GM23338 (cell line): ENCODE data around the gene BRAF. TPM values are rescaled to one million over a fixed set of nuclear protein-coding genes. Genes with fewer than 3 reads are reported as not detected.

ENCODE experiments used
- ATAC-seq: fragments of 200-7000 bp; cut with Tn5 transposase; 3 replicates; pipeline ENCODE4 v1.9.1; 2020
- DNase-seq: peaks from one replicate; pipeline ENCODE4 v3.0.0-alpha.2; 2015; ENCODE audit warnings: low spot score
- H2AFZ ChIP-seq: fragments of 200-600 bp; sonication (generic); 2 replicates; pipeline ENCODE4 v1.8.0; 2016; ENCODE audit warnings: antibody characterized with exemption, mild to moderate bottlenecking, moderate library complexity
- H3F3A ChIP-seq: fragments of 200-600 bp; sonication (generic); replicated peaks from 2 replicates; pipeline ENCODE4 v1.8.0; 2017; ENCODE audit warnings: antibody characterized with exemption, mixed run types, low read depth
- H3K27ac ChIP-seq: fragments of 200-600 bp; sonication (generic); 2 replicates; pipeline ENCODE4 v1.6.1; 2016; ENCODE audit warnings: low read depth
- H3K27me3 ChIP-seq: fragments of 200-600 bp; sonication (generic); 2 replicates; pipeline ENCODE4 v1.8.0; 2016; ENCODE audit warnings: mild to moderate bottlenecking, mixed run types, moderate library complexity; ENCODE audit not compliant: insufficient read depth
- H3K36me3 ChIP-seq: fragments of 200-600 bp; sonication (generic); 2 replicates; pipeline ENCODE4 v1.8.0; 2016; ENCODE audit warnings: mild to moderate bottlenecking; ENCODE audit not compliant: insufficient read depth
- H3K4me1 ChIP-seq: fragments of 200-600 bp; sonication (generic); 2 replicates; pipeline ENCODE4 v1.8.0; 2016; ENCODE audit warnings: mild to moderate bottlenecking, moderate library complexity; ENCODE audit not compliant: insufficient read depth
- H3K4me2 ChIP-seq: fragments of 200-600 bp; sonication (generic); 2 replicates; pipeline ENCODE4 v1.7.1; 2017; ENCODE audit warnings: mixed run types
- H3K4me3 ChIP-seq: fragments of 200-600 bp; sonication (generic); 2 replicates; pipeline ENCODE4 v1.6.1; 2016; ENCODE audit warnings: mixed run types
- H3K79me2 ChIP-seq: fragments of 200-600 bp; sonication (generic); replicated peaks from 2 replicates; pipeline ENCODE4 v1.8.0; 2017; ENCODE audit warnings: mild to moderate bottlenecking; ENCODE audit not compliant: insufficient read depth
- H3K9me2 ChIP-seq: fragments of 200-600 bp; sonication (generic); 2 replicates; pipeline ENCODE4 v1.8.0; 2017; ENCODE audit not compliant: insufficient read depth
- H4K20me1 ChIP-seq: fragments of 200-600 bp; sonication (generic); replicated peaks from 2 replicates; pipeline ENCODE4 v1.8.0; 2017; ENCODE audit warnings: mild to moderate bottlenecking; ENCODE audit not compliant: insufficient read depth
- H3K27ac Mint-ChIP-seq: 2 replicates; pipeline ENCODE4 v1.8.0; 2020; ENCODE audit warnings: inconsistent platforms, mild to moderate bottlenecking, moderate library complexity, mixed read lengths
- H3K27me3 Mint-ChIP-seq: 3 replicates; pipeline ENCODE4 v1.8.0; 2022; ENCODE audit warnings: low read depth, mild to moderate bottlenecking, moderate library complexity, mixed read lengths, inconsistent platforms; ENCODE audit not compliant: insufficient read depth, poor library complexity
- H3K36me3 Mint-ChIP-seq: 3 replicates; pipeline ENCODE4 v1.8.0; 2021; ENCODE audit warnings: low read depth, mild to moderate bottlenecking, inconsistent platforms, moderate library complexity, mixed read lengths
- H3K4me1 Mint-ChIP-seq: 3 replicates; pipeline ENCODE4 v1.8.0; 2020; ENCODE audit warnings: mild to moderate bottlenecking, inconsistent platforms, mixed read lengths
- H3K4me3 Mint-ChIP-seq: 3 replicates; pipeline ENCODE4 v1.8.0; 2021; ENCODE audit warnings: moderate library complexity, mild to moderate bottlenecking, inconsistent platforms, mixed read lengths
- H3K9me3 Mint-ChIP-seq: 3 replicates; pipeline ENCODE4 v1.8.0; 2020; ENCODE audit warnings: moderate library complexity, mild to moderate bottlenecking, inconsistent platforms, mixed read lengths
- CREB1 ChIP-seq: fragments of 250-450 bp; sonication (Bioruptor Pico); IDR thresholded peaks from 2 replicates; pipeline ENCODE4 v1.5.0; 2020; ENCODE audit warnings: low read depth, mild to moderate bottlenecking, moderate library complexity
- CTCF ChIP-seq, 2 experiments: fragments of 200-600 bp in 1 of 2; sonication (generic) in 1 of 2; conservative IDR thresholded peaks; 2 replicates each; pipeline versions ENCODE4 v1.5.1 to v1.6.1; 2016 to 2017; ENCODE audit warnings: antibody characterized with exemption in 2 of 2, low read depth in 2 of 2, mild to moderate bottlenecking in 2 of 2, moderate library complexity in 1 of 2
- ETS1 ChIP-seq: IDR thresholded peaks from 2 replicates; pipeline ENCODE4 v1.6.1; 2016; ENCODE audit warnings: antibody characterized with exemption
- EZH2 ChIP-seq: fragments of 200-600 bp; sonication (generic); IDR thresholded peaks from one replicate; pipeline ENCODE4 v1.8.0; 2017; ENCODE audit warnings: antibody characterized with exemption, mild to moderate bottlenecking, low read depth; ENCODE audit not compliant: unreplicated experiment
- EZH2phosphoT487 ChIP-seq: fragments of 200-600 bp; sonication (generic); IDR thresholded peaks from one replicate; pipeline ENCODE4 v1.8.1; 2018; ENCODE audit warnings: antibody characterized with exemption; ENCODE audit not compliant: unreplicated experiment
- JUNB ChIP-seq: IDR thresholded peaks from one replicate; pipeline ENCODE4 v1.6.1; 2016; ENCODE audit warnings: antibody characterized with exemption; ENCODE audit not compliant: unreplicated experiment
- NANOG ChIP-seq: IDR thresholded peaks from 2 replicates; pipeline ENCODE4 v1.6.1; 2016; ENCODE audit warnings: antibody characterized with exemption, borderline replicate concordance
- POLR2AphosphoS5 ChIP-seq: IDR thresholded peaks from 2 replicates; pipeline ENCODE4 v1.6.1; 2016; ENCODE audit warnings: antibody characterized with exemption, low read depth
- REST ChIP-seq: IDR thresholded peaks from one replicate; pipeline ENCODE4 v1.6.1; 2018; ENCODE audit warnings: antibody characterized with exemption; ENCODE audit not compliant: unreplicated experiment
- STAT1 ChIP-seq: IDR thresholded peaks from one replicate; pipeline ENCODE4 v1.6.1; 2016; ENCODE audit warnings: antibody characterized with exemption; ENCODE audit not compliant: unreplicated experiment
- ZNF114 ChIP-seq: fragments of 250-450 bp; sonication (Bioruptor Pico); IDR thresholded peaks from 2 replicates; pipeline ENCODE4 v1.5.0; 2020; ENCODE audit warnings: mild to moderate bottlenecking, moderate library complexity
- ZNF331 ChIP-seq: fragments of 250-450 bp; sonication (Bioruptor Pico); IDR thresholded peaks from 2 replicates; pipeline ENCODE4 v1.5.0; 2020; ENCODE audit warnings: low read depth, mild to moderate bottlenecking, moderate library complexity
- ZNF462 ChIP-seq: fragments of 250-450 bp; sonication (Bioruptor Pico); IDR thresholded peaks from 2 replicates; pipeline ENCODE4 v1.5.0; 2020; ENCODE audit warnings: mild to moderate bottlenecking, moderate library complexity
- polyA plus RNA-seq: library from polyadenylated mRNA; unstranded; fragments of >200 nt; fragmentation: Nextera tagmentation; extraction: Ambion mirVana; gene quantifications from 2 replicates; pipeline ENCODE4 v1.2.1, GENCODE V29; 2016
- total RNA-seq: library from RNA; depleted of rRNA; stranded (reverse); fragments of >200 nt; shearing (Covaris generic); gene quantifications from 2 replicates; pipeline ENCODE4 v1.2.3, GENCODE V29; 2014

Gene BRAF
- total and polyA plus RNA-seq, 2 experiments from 2014 or later = 14.6 to 36.8 TPM

GRCh38 chr7:140686921-140687320 lies 237.8 kb downstream of the BRAF start:
- TF ChIP-seq CTCF (conservative IDR thresholded peaks at IDR 0.05; ENCODE audit: low read depth in 2 of 2) (no peak), POLR2AphosphoS5 (no peak), ZNF462 (CRISPR knock-in tag) (no peak), EZH2phosphoT487 (no peak), CREB1 (CRISPR knock-in tag) (no peak), NANOG (no peak), ZNF331 (CRISPR knock-in tag) (no peak), STAT1 (no peak), ETS1 (no peak), JUNB (no peak), REST (no peak), EZH2 (no peak), ZNF114 (CRISPR knock-in tag) (no peak)
- DNase-seq = no peak
- Histone ChIP-seq H4K20me1 (no peaks in the 10 kb centered on the region), H2AFZ (no peak overlapping the region), H3K4me2 (no peak overlapping the region), H3K27ac (no peak overlapping the region), H3K36me3 (no peaks in the 10 kb centered on the region), H3K4me1 (no peaks in the 10 kb centered on the region), H3K4me3 (no peak overlapping the region), H3K27me3 (no peaks in the 10 kb centered on the region), H3F3A (no peaks in the 10 kb centered on the region), H3K9me2 (no peaks in the 10 kb centered on the region), H3K79me2 (no peaks in the 10 kb centered on the region)
- no peak for ATAC-seq
- Mint-ChIP-seq H3K27me3 (peaks cover 3% of the 10 kb centered on the region), H3K36me3 (peaks cover under 1% of the 10 kb centered on the region; the same call in 2 of the 3 replicates), H3K4me1 (no peaks in the 10 kb centered on the region; the same call in 1 of the 3 replicates), H3K4me3 (no peak overlapping the region), H3K27ac (no peak overlapping the region), H3K9me3 (no peaks in the 10 kb centered on the region; the same call in 2 of the 3 replicates)
